Neural progenitor cell (in vitro differentiated cells): ENCODE results near the gene HDAC4.

Source experiments
- EZH2 ChIP-seq: fragments of 200-600 bp; sonication (generic); IDR thresholded peaks from 2 replicates; pipeline ENCODE4 v1.6.1; 2017; ENCODE audit warnings: antibody characterized with exemption, mild to moderate bottlenecking, moderate library complexity
- TF ChIP-seq, protein P1 (sequence below): fragments of 200-600 bp; sonication (generic); IDR thresholded peaks from 2 replicates; pipeline ENCODE4 v1.5.1; 2017; ENCODE audit warnings: antibody characterized with exemption, mild to moderate bottlenecking

DNA sequence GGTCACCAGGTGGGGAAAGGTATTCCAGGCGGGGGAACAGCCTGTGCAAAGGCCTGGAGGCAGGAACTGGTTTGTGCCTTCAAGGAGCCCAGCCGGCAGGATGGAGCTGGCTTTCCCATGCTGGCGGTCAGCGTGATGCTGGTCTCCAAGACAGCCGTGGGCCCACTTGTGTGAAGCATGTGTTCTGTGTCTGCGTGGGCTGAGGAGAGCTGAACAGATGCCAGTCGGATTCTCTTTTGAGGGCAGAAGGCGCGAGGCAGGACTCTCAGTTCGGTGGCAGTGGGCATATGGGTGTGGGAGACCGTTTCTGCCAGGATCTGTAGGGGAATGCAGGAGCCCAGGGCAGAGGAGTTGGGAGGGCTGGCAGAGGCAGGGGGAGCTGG is 361.4 kb downstream of the HDAC4 start:
- TF ChIP-seq, protein P1, sequence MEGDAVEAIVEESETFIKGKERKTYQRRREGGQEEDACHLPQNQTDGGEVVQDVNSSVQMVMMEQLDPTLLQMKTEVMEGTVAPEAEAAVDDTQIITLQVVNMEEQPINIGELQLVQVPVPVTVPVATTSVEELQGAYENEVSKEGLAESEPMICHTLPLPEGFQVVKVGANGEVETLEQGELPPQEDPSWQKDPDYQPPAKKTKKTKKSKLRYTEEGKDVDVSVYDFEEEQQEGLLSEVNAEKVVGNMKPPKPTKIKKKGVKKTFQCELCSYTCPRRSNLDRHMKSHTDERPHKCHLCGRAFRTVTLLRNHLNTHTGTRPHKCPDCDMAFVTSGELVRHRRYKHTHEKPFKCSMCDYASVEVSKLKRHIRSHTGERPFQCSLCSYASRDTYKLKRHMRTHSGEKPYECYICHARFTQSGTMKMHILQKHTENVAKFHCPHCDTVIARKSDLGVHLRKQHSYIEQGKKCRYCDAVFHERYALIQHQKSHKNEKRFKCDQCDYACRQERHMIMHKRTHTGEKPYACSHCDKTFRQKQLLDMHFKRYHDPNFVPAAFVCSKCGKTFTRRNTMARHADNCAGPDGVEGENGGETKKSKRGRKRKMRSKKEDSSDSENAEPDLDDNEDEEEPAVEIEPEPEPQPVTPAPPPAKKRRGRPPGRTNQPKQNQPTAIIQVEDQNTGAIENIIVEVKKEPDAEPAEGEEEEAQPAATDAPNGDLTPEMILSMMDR: no peak
- TF ChIP-seq EZH2: no peak
